ENCODE results near the gene CDKL5.

Gene CDKL5

GRCh38 chrX:18557879-18558278 lies 132.5 kb downstream of the CDKL5 start:
- no peak overlapping the region for H3K27ac ChIP-seq (ENCODE audit: poor library complexity, severe bottlenecking)
- no peaks in the 10 kb centered on the region for H3K27me3 ChIP-seq (ENCODE audit: insufficient read depth, poor library complexity, severe bottlenecking)
- no peak overlapping the region for H3K4me3 ChIP-seq (ENCODE audit: severe bottlenecking)
- DNase-seq (ENCODE audit: low spot score) (no peak), ATAC-seq (ENCODE audit: low read depth) (no peak)
- no peaks in the 10 kb centered on the region for H3K9me3 ChIP-seq (ENCODE audit: severe bottlenecking)
- no peak for TF ChIP-seq CTCF (IDR thresholded peaks at IDR 0.05; ENCODE audit: poor library complexity, severe bottlenecking)
- no peaks in the 10 kb centered on the region for H3K36me3 ChIP-seq (ENCODE audit: low read depth)
- H3K4me1 ChIP-seq (ENCODE audit: insufficient read depth, poor library complexity, severe bottlenecking), result no peaks in the 10 kb centered on the region

DNA sequence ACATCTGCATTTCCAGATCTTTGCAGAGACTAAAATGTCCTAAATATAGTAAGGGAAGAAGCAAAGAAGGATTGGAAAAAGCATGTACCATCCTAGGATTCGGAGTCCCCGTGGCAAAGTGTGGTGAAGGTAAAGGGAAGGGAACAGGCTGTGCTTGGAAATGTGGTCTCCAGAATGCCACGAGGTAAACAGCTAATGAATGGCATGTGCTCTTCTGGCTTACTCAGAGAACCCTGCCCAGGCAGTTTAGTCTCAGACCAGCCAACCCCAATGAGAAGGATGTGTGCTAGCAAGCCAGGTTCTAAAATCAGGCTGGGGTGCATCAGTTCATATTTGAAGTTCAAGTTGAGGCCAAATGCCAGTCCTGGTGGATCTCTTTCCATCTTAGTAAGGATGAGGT lies 133.4 kb downstream of the CDKL5 start:
- no peaks in the 10 kb centered on the region for H3K27me3 ChIP-seq (ENCODE audit: insufficient read depth, poor library complexity, severe bottlenecking)
- ATAC-seq (ENCODE audit: low read depth), result no peak
- no peaks in the 10 kb centered on the region for H3K36me3 ChIP-seq (ENCODE audit: low read depth)
- no peak for DNase-seq (ENCODE audit: low spot score)
- H3K4me3 ChIP-seq (ENCODE audit: severe bottlenecking), result no peak overlapping the region
- no peaks in the 10 kb centered on the region for H3K9me3 ChIP-seq (ENCODE audit: severe bottlenecking)
- no peak overlapping the region for H3K27ac ChIP-seq (ENCODE audit: poor library complexity, severe bottlenecking)
- no peak for TF ChIP-seq CTCF (IDR thresholded peaks at IDR 0.05; ENCODE audit: poor library complexity, severe bottlenecking)
- H3K4me1 ChIP-seq (ENCODE audit: insufficient read depth, poor library complexity, severe bottlenecking), result no peaks in the 10 kb centered on the region

DNA sequence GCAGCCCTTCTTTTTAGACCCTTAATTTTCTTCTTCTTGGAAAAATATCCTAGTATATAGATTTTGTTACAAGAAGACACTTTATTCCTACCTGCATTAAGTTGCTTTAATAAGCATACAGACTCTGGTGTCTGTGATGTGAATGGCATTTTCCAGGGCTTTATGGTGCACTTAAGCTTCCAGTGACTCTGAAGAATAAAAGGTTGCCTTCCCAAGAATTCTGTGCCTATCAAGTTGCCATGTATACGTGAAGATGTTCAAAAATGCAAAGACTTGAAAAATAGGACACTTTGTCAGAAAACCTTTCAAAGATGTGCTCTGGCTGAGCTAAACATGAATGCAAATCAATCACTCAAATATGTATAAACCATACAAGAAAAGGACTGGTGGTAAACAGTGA lies 135.6 kb downstream of the CDKL5 start:
- Histone ChIP-seq H3K36me3 (ENCODE audit: low read depth) (no peaks in the 10 kb centered on the region), H3K4me1 (ENCODE audit: insufficient read depth, poor library complexity, severe bottlenecking) (no peaks in the 10 kb centered on the region), H3K4me3 (ENCODE audit: severe bottlenecking) (no peak overlapping the region), H3K27me3 (ENCODE audit: insufficient read depth, poor library complexity, severe bottlenecking) (no peaks in the 10 kb centered on the region), H3K27ac (ENCODE audit: poor library complexity, severe bottlenecking) (no peak overlapping the region), H3K9me3 (ENCODE audit: severe bottlenecking) (no peaks in the 10 kb centered on the region)
- TF ChIP-seq CTCF (IDR thresholded peaks at IDR 0.05; ENCODE audit: poor library complexity, severe bottlenecking), result no peak
- DNase-seq (ENCODE audit: low spot score) (no peak), ATAC-seq (ENCODE audit: low read depth) (no peak)

- H3K4me1 ChIP-seq (ENCODE audit: insufficient read depth, poor library complexity, severe bottlenecking), result no peaks in the 10 kb centered on the region
- no peak overlapping the region for H3K27ac ChIP-seq (ENCODE audit: poor library complexity, severe bottlenecking)
- ATAC-seq (ENCODE audit: low read depth) (no peak), DNase-seq (ENCODE audit: low spot score) (no peak)
- no peaks in the 10 kb centered on the region for H3K36me3 ChIP-seq (ENCODE audit: low read depth)
- H3K4me3 ChIP-seq (ENCODE audit: severe bottlenecking), result no peak overlapping the region
- H3K9me3 ChIP-seq (ENCODE audit: severe bottlenecking), result no peaks in the 10 kb centered on the region
- TF ChIP-seq CTCF (IDR thresholded peaks at IDR 0.05; ENCODE audit: poor library complexity, severe bottlenecking), result no peak
- no peaks in the 10 kb centered on the region for H3K27me3 ChIP-seq (ENCODE audit: insufficient read depth, poor library complexity, severe bottlenecking)
Measured at GRCh38 chrX:18565727-18566126, 140.3 kb downstream of the CDKL5 start.

DNA sequence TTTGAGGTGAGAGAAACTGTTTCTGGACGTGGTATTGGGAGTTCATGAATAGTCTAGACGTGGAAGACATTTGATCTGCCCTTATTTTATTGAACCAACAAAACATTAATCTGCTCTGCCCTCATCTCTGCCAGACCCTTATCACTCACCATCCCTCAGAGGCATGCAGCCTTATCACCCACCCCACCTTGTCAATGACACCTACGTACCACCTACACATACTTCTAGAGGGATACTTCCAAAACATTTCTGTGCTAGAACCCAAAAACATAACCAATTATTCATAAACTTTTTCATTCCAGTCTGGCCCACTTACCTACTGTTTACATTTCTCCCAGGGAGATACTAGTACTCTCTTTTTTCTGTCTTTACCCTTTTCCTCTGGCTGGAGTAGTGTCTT lies 141.3 kb downstream of the CDKL5 start:
- Histone ChIP-seq H3K4me3 (ENCODE audit: severe bottlenecking) (no peak overlapping the region), H3K27me3 (ENCODE audit: insufficient read depth, poor library complexity, severe bottlenecking) (no peaks in the 10 kb centered on the region), H3K27ac (ENCODE audit: poor library complexity, severe bottlenecking) (no peak overlapping the region), H3K9me3 (ENCODE audit: severe bottlenecking) (no peaks in the 10 kb centered on the region), H3K36me3 (ENCODE audit: low read depth) (no peaks in the 10 kb centered on the region), H3K4me1 (ENCODE audit: insufficient read depth, poor library complexity, severe bottlenecking) (no peaks in the 10 kb centered on the region)
- ATAC-seq (ENCODE audit: low read depth) (no peak), DNase-seq (ENCODE audit: low spot score) (no peak)
- TF ChIP-seq CTCF (IDR thresholded peaks at IDR 0.05; ENCODE audit: poor library complexity, severe bottlenecking), result no peak
